Endothelial cell of umbilical vein (primary cell): ENCODE results near the gene LIPK. TPM values are rescaled to one million over a fixed set of nuclear protein-coding genes. Genes with fewer than 3 reads are reported as not detected.

Source experiments
- BruUV-seq: library from RNA; stranded (reverse); fragments of 400-500 nt; replicated peaks from 2 replicates; lab custom pipeline; 2021; lab: Mats Ljungman, UMichigan
- CTCF ChIA-PET: fragments of 300-600, 350-600 bp; sonication (Branson Sonifier 250); formaldehyde crosslinking; loops from one replicate; lab custom pipeline; 2021; ENCODE audit warnings: antibody characterized with exemption, inconsistent platforms; lab: Charles Lee
- POLR2A ChIA-PET: fragments of 300-600, 350-600 bp; sonication (Branson Sonifier 250); formaldehyde crosslinking; loops from one replicate; lab custom pipeline; 2021; ENCODE audit warnings: antibody characterized with exemption, inconsistent platforms; lab: Charles Lee
- DNase-seq: peaks from one replicate; pipeline ENCODE4 v3.0.0-alpha.2; 2011; ENCODE audit warnings: low read depth, low spot score
- FAIRE-seq: peaks from 2 replicates; lab custom pipeline; 2011; peaks lifted over from hg19 to GRCh38; lab: Jason Lieb, UNC
- H2AFZ ChIP-seq: 2 replicates; pipeline ENCODE4 v1.6.0; 2012; ENCODE audit warnings: low read depth, low read length, control low read depth, inconsistent platforms
- H3K27ac ChIP-seq: 2 replicates; pipeline ENCODE4 v1.5.1; 2011; ENCODE audit warnings: low read depth, mild to moderate bottlenecking, control low read depth, low read length, moderate library complexity; ENCODE audit not compliant: insufficient read depth
- H3K27me3 ChIP-seq, 2 experiments: 2 replicates each; pipeline versions ENCODE4 v1.6.0 to v1.6.1; 2011; ENCODE audit warnings: low read length in 2 of 2, mixed read lengths in 1 of 2; ENCODE audit not compliant: control insufficient read depth in 2 of 2, insufficient read depth in 2 of 2
- H3K36me3 ChIP-seq, 2 experiments: 2 replicates in 1 of 2; 3 replicates in 1 of 2; pipeline ENCODE4 v1.5.1; 2011; ENCODE audit warnings: low read length in 2 of 2, mild to moderate bottlenecking in 1 of 2, moderate library complexity in 1 of 2; ENCODE audit not compliant: control insufficient read depth in 2 of 2, insufficient read depth in 2 of 2; ENCODE audit errors: extremely low read depth in 1 of 2
- H3K4me1 ChIP-seq: 3 replicates; pipeline ENCODE4 v1.5.1; 2011; ENCODE audit warnings: mild to moderate bottlenecking, low read length; ENCODE audit not compliant: control insufficient read depth, insufficient read depth; ENCODE audit errors: extremely low read depth
- H3K4me2 ChIP-seq: 2 replicates; pipeline ENCODE4 v1.6.1; 2011; ENCODE audit warnings: low read length, control low read depth, mixed read lengths; ENCODE audit not compliant: insufficient read depth
- H3K4me3 ChIP-seq, 3 experiments: fragments of 200-600 bp in 1 of 3; sonication (generic), shearing (Covaris generic) in 1 of 3; replicated peaks in 1 of 3; 2 replicates each; pipeline ENCODE4 v1.5.1; 2011 to 2016; ENCODE audit warnings: control low read depth in 3 of 3, low read length in 3 of 3, mild to moderate bottlenecking in 2 of 3, inconsistent platforms in 1 of 3, low read depth in 1 of 3, moderate library complexity in 1 of 3; ENCODE audit not compliant: insufficient read depth in 1 of 3
- H3K79me2 ChIP-seq: 2 replicates; pipeline ENCODE4 v1.6.0; 2012; ENCODE audit warnings: low read length, inconsistent platforms; ENCODE audit not compliant: control insufficient read depth, insufficient read depth
- H3K9ac ChIP-seq: replicated peaks from 2 replicates; pipeline ENCODE3; 2011; ENCODE audit warnings: low read length, control low read depth; ENCODE audit not compliant: insufficient read depth; ENCODE audit errors: extremely low read depth
- H3K9me1 ChIP-seq: replicated peaks from 3 replicates; pipeline ENCODE4 v1.6.0; 2011; ENCODE audit warnings: mild to moderate bottlenecking, low read length; ENCODE audit not compliant: control insufficient read depth, insufficient read depth; ENCODE audit errors: extremely low read depth
- H3K9me3 ChIP-seq: replicated peaks from 2 replicates; pipeline ENCODE4 v1.5.1; 2012; ENCODE audit warnings: low read length, inconsistent platforms; ENCODE audit not compliant: control insufficient read depth, insufficient read depth
- H4K20me1 ChIP-seq: replicated peaks from 2 replicates; pipeline ENCODE3; 2011; ENCODE audit warnings: mild to moderate bottlenecking, low read length; ENCODE audit not compliant: control insufficient read depth, insufficient read depth; ENCODE audit errors: extremely low read depth
- FOS ChIP-seq: IDR thresholded peaks from 2 replicates; pipeline ENCODE4 v1.6.1; 2011; ENCODE audit warnings: mild to moderate bottlenecking, low read length, moderate library complexity, borderline replicate concordance; ENCODE audit not compliant: insufficient read depth
- MYC ChIP-seq: IDR thresholded peaks from one replicate; pipeline ENCODE4 v1.6.1; 2011; ENCODE audit warnings: mild to moderate bottlenecking, low read depth, low read length
- POLR2AphosphoS5 ChIP-seq: IDR thresholded peaks from 2 replicates; pipeline ENCODE4 v1.6.1; 2012; ENCODE audit warnings: low read depth, mild to moderate bottlenecking, control low read depth, low read length, moderate library complexity; ENCODE audit not compliant: insufficient read depth
- dilution Hi-C: fragments of 300-500 bp; cut with MboI; formaldehyde crosslinking; loops from one replicate; pipeline ENCODE4 v1.15.0; 2019; ENCODE audit warnings: low sequenced_read_pairs; ENCODE audit not compliant: extremely low pct_ligation_motif_present
- intact Hi-C: fragments of 100-400 bp; cut with micrococcal nuclease; formaldehyde crosslinking; loops from one replicate; pipeline ENCODE4 v1.10.0; 2022
- polyA plus RNA-seq, 4 experiments: library from polyadenylated mRNA; depleted of rRNA in 3 of 4; stranded (reverse) in 3 of 4; unstranded in 1 of 4; fragments of >200 nt; gene quantifications; 2 replicates each; pipeline versions ENCODE4 v1.2.1 to v1.2.3, GENCODE V29; 2011 to 2012; ENCODE audit warnings: missing spikeins in 1 of 4
- total RNA-seq: library from RNA; stranded (reverse); gene quantifications from 2 replicates; pipeline ENCODE4 v1.2.3, GENCODE V29; 2021

LIPK gene
- total and polyA plus RNA-seq, 2 donors (not counting 3 experiments of a cell fraction or from before 2014, with no cell fraction given) = not detected

DNA sequence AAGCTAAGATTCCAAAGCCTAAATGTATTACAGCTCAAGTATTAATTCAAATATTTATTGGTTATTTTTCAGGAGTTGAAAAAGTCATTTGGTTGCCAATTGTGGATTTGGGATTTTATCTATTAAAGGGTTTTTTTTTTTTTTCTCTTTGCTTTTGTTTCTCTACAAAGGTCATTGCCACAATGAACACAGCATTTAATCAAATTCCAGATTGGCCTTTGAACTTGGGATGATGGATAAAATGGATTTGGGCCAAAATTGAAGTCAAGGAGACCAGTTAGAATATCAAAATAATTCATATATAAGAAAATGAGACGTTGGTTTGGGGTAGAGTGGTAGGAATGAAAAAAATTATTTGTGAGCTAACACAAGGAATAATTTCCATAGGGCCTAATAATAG is 63.3 kb downstream of the LIPK start:
- no peak for DNase-seq
- dilution Hi-C loops = no loop called here

GRCh38 chr10:88781206-88781605 is 75.2 kb downstream of the LIPK start:
- Histone ChIP-seq H3K4me3 (no peak overlapping the region), H3K79me2 (no peaks in the 10 kb centered on the region), H3K9me3 (no peaks in the 10 kb centered on the region), H3K4me2 (no peak overlapping the region), H3K27ac (no peak overlapping the region), H4K20me1 (no peaks in the 10 kb centered on the region), H3K36me3 (no peaks in the 10 kb centered on the region), H3K4me1 (peaks cover 4% of the 10 kb centered on the region), H3K9me1 (no peaks in the 10 kb centered on the region), H3K9ac (no peak overlapping the region), H2AFZ (no peak overlapping the region), H3K27me3 (no peaks in the 10 kb centered on the region)
- TF ChIP-seq POLR2AphosphoS5 = no peak
- FAIRE-seq (no peak), DNase-seq (no peak)
- no TSS peak for BruUV-seq
- dilution Hi-C loops (no loop called here), intact Hi-C loops (no loop called here)
- ChIA-PET CTCF (interaction anchor here (0.9 to 1.4 kb wide), 2 partner anchors 53 to 216 kb away, joined by 3 read pairs; no protein-coding TSS in a partner anchor), POLR2A (no interaction called here)

More for the DNA sequence above, 63.3 kb downstream of the LIPK start:
- ChIA-PET CTCF (interaction anchor here (0.7 to 1.6 kb wide), 4 partner anchors 29 to 227 kb away, joined by 3 to 4 read pairs (median 4); no protein-coding TSS in a partner anchor), POLR2A (no interaction called here)
- Histone ChIP-seq H3K36me3 (no peaks in the 10 kb centered on the region), H3K27ac (no peak overlapping the region), H3K4me3 (no peak overlapping the region), H3K4me1 (no peaks in the 10 kb centered on the region), H3K4me2 (no peak overlapping the region), H4K20me1 (no peaks in the 10 kb centered on the region), H2AFZ (no peak overlapping the region), H3K9me1 (no peaks in the 10 kb centered on the region), H3K79me2 (no peaks in the 10 kb centered on the region), H3K9ac (no peak overlapping the region), H3K27me3 (no peaks in the 10 kb centered on the region), H3K9me3 (no peaks in the 10 kb centered on the region)
- FAIRE-seq = no peak
- TF ChIP-seq MYC (no peak), FOS (no peak), POLR2AphosphoS5 (no peak)
- intact Hi-C loops = no loop called here
- no TSS peak for BruUV-seq
